SK-N-SH (cell line): ENCODE results near the gene ACBD6.

Experiments
- CTCF ChIP-seq: fragments of 200-600 bp; sonication (generic); IDR thresholded peaks from 2 replicates; pipeline ENCODE4 v1.6.1; 2017; ENCODE audit warnings: antibody characterized with exemption, mild to moderate bottlenecking, moderate library complexity
- ELF1 ChIP-seq: IDR thresholded peaks from 2 replicates; pipeline ENCODE4 v1.4.0; 2012
- EP300 ChIP-seq, 2 experiments: IDR thresholded peaks; 2 replicates each; pipeline versions ENCODE4 v1.4.0 to v1.6.1; 2012; ENCODE audit warnings: borderline replicate concordance in 1 of 2, low read depth in 1 of 2, low read length in 1 of 2
- POLR2AphosphoS5 ChIP-seq: IDR thresholded peaks from 2 replicates; pipeline ENCODE4 v1.6.1; 2012; ENCODE audit warnings: low read depth, low read length
- RAD21 ChIP-seq: IDR thresholded peaks from 2 replicates; pipeline ENCODE4 v1.6.1; 2012; ENCODE audit warnings: mild to moderate bottlenecking, low read length
- TCF12 ChIP-seq: IDR thresholded peaks from 2 replicates; pipeline ENCODE4 v1.4.0; 2012
- YY1 ChIP-seq: IDR thresholded peaks from 2 replicates; pipeline ENCODE4 v1.4.0; 2012; ENCODE audit warnings: low read depth, mild to moderate bottlenecking

- no peak for TF ChIP-seq CTCF
- no peak for TF ChIP-seq TCF12
- no peak for TF ChIP-seq ELF1
- no peak for TF ChIP-seq YY1
- TF ChIP-seq RAD21 = peak; percentile 33; the same call in 1 of the 2 replicates
- no peak for TF ChIP-seq POLR2AphosphoS5
- TF ChIP-seq EP300 (IDR thresholded peaks at IDR 0.05; ENCODE audit: borderline replicate concordance in 1 of 2, low read depth in 1 of 2, low read length in 1 of 2) = peak in 1 of 2 experiments; percentile 68; a peak in 2 of 4 replicates
Measured at GRCh38 chr1:180534214-180534613, 31.8 kb upstream of the ACBD6 start.
